ENCODE results near the gene PHLPP2.

The PHLPP2 gene

DNA sequence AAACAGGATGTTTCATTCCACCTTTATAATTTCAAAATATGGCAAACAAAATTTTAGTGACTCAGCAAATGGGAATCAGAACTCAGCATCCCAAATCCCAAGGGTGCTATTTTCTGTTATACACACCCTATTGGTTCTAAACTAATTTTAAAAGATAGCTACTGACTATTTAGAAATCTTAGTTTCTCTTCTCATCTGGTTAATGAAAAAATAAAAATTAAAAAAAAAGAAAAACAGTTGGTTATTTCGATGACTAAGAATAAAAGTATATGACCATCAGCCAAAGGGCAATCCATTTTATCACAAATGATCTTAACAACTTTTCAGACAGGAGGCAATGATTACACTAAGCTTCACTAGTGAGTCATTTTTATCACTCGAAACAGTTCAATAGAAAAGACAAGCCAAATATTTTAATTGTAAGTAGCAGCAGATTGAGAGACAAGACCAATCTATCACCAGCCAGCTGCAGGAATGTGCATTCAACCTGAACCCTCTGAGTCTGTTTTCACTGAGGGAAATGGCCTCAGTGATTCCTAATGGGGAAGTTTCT, 15.2 kb downstream of the PHLPP2 start:
- Histone ChIP-seq H3K79me2 (ENCODE audit: insufficient read depth, low read length) (no peaks in the 10 kb centered on the region), H3K9ac (ENCODE audit: low read depth, low read length) (no peak overlapping the region), H2AFZ (ENCODE audit: low read depth, low read length) (no peak overlapping the region), H4K20me1 (ENCODE audit: insufficient read depth, low read length) (no peaks in the 10 kb centered on the region), H3K27me3 (ENCODE audit: insufficient read depth, low read length, poor library complexity) (no peaks in the 10 kb centered on the region), H3K4me2 (ENCODE audit: insufficient read depth, low read length) (no peak overlapping the region), H3K27ac (ENCODE audit: low read length) (no peak overlapping the region), H3K9me3 (ENCODE audit: insufficient read depth, low read length, severe bottlenecking) (no peaks in the 10 kb centered on the region), H3K4me3 (ENCODE audit: low read depth in 1 of 2, low read length in 2 of 2) (no peak overlapping the region), H3K4me1 (ENCODE audit: insufficient read depth, low read length) (no peaks in the 10 kb centered on the region), H3K36me3 (ENCODE audit: insufficient read depth, low read length) (no peaks in the 10 kb centered on the region; the same call in 1 of the 2 replicates)
- ATAC-seq (ENCODE audit: insufficient read depth, low read depth) (no peak), DNase-seq (no peak)
- TF ChIP-seq EZH2 (IDR thresholded peaks at IDR 0.05; ENCODE audit: borderline replicate concordance, low read depth, low read length, severe bottlenecking): no peak
- TF ChIP-seq, protein P1, sequence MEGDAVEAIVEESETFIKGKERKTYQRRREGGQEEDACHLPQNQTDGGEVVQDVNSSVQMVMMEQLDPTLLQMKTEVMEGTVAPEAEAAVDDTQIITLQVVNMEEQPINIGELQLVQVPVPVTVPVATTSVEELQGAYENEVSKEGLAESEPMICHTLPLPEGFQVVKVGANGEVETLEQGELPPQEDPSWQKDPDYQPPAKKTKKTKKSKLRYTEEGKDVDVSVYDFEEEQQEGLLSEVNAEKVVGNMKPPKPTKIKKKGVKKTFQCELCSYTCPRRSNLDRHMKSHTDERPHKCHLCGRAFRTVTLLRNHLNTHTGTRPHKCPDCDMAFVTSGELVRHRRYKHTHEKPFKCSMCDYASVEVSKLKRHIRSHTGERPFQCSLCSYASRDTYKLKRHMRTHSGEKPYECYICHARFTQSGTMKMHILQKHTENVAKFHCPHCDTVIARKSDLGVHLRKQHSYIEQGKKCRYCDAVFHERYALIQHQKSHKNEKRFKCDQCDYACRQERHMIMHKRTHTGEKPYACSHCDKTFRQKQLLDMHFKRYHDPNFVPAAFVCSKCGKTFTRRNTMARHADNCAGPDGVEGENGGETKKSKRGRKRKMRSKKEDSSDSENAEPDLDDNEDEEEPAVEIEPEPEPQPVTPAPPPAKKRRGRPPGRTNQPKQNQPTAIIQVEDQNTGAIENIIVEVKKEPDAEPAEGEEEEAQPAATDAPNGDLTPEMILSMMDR (IDR thresholded peaks at IDR 0.05; ENCODE audit: borderline replicate concordance, extremely low read depth, low read length, poor library complexity, severe bottlenecking): no peak

DNA sequence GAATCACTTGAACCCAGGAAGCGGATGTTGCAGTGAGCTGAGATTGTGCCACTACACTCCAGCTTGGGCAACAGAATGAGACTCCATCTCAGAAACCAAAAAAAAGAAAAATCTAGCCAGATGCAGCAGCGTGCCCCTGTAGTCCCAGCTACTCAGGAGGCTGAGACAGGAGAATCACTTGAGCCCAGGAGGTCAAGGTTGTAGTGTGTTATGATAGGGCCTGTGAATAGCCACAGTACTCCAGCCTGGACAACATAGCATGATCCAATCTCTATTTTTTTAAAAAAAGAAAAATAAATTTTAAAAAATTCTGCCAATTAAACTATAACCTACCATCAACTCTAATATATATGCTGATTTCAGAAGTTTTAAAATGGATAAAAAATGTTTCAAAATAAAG, 15.8 kb downstream of the PHLPP2 start:
- no peak overlapping the region for H2AFZ ChIP-seq (ENCODE audit: low read depth, low read length)
- no peaks in the 10 kb centered on the region for H3K79me2 ChIP-seq (ENCODE audit: insufficient read depth, low read length)
- no peak overlapping the region for H3K27ac ChIP-seq (ENCODE audit: low read length)
- no peak for ATAC-seq (ENCODE audit: insufficient read depth, low read depth)
- H3K4me3 ChIP-seq (ENCODE audit: low read depth in 1 of 2, low read length in 2 of 2): no peak overlapping the region
- H3K36me3 ChIP-seq (ENCODE audit: insufficient read depth, low read length): no peaks in the 10 kb centered on the region
- H4K20me1 ChIP-seq (ENCODE audit: insufficient read depth, low read length): no peaks in the 10 kb centered on the region
- no peak for DNase-seq
- H3K4me2 ChIP-seq (ENCODE audit: insufficient read depth, low read length): no peak overlapping the region
- no peaks in the 10 kb centered on the region for H3K9me3 ChIP-seq (ENCODE audit: insufficient read depth, low read length, severe bottlenecking)
- no peaks in the 10 kb centered on the region for H3K27me3 ChIP-seq (ENCODE audit: insufficient read depth, low read length, poor library complexity)
- H3K4me1 ChIP-seq (ENCODE audit: insufficient read depth, low read length): no peaks in the 10 kb centered on the region
- no peak for TF ChIP-seq EZH2 (IDR thresholded peaks at IDR 0.05; ENCODE audit: borderline replicate concordance, low read depth, low read length, severe bottlenecking)
- TF ChIP-seq, protein P1 (IDR thresholded peaks at IDR 0.05; ENCODE audit: borderline replicate concordance, extremely low read depth, low read length, poor library complexity, severe bottlenecking): no peak
- H3K9ac ChIP-seq (ENCODE audit: low read depth, low read length): no peak overlapping the region

DNA sequence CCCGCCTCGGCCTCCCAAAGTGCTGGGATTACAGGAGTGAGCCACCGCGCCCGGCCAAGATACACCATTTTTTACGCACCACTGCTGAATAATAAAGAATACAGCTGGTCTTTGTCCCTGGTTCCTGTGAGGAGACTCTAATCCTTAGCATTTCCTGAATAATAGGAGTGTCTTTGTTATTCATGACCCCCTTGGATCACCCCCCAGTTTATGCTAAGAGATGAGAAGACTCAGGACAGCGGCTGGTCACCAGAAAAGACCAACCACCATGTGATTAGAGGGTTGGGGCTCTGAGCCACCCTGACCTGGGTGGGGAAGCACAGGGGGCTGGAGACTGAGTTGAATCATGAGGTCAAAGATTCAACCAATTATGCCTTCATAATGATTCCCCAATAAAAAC, 17.3 kb downstream of the PHLPP2 start:
- Histone ChIP-seq H4K20me1 (ENCODE audit: insufficient read depth, low read length) (no peaks in the 10 kb centered on the region), H3K36me3 (ENCODE audit: insufficient read depth, low read length) (no peaks in the 10 kb centered on the region), H3K27me3 (ENCODE audit: insufficient read depth, low read length, poor library complexity) (no peaks in the 10 kb centered on the region), H3K4me1 (ENCODE audit: insufficient read depth, low read length) (no peaks in the 10 kb centered on the region), H2AFZ (ENCODE audit: low read depth, low read length) (no peak overlapping the region), H3K79me2 (ENCODE audit: insufficient read depth, low read length) (no peaks in the 10 kb centered on the region), H3K9ac (ENCODE audit: low read depth, low read length) (no peak overlapping the region), H3K4me2 (ENCODE audit: insufficient read depth, low read length) (no peak overlapping the region), H3K27ac (ENCODE audit: low read length) (no peak overlapping the region), H3K4me3 (ENCODE audit: low read depth in 1 of 2, low read length in 2 of 2) (no peak overlapping the region), H3K9me3 (ENCODE audit: insufficient read depth, low read length, severe bottlenecking) (no peaks in the 10 kb centered on the region)
- TF ChIP-seq, protein P1 (IDR thresholded peaks at IDR 0.05; ENCODE audit: borderline replicate concordance, extremely low read depth, low read length, poor library complexity, severe bottlenecking): no peak
- no peak for TF ChIP-seq EZH2 (IDR thresholded peaks at IDR 0.05; ENCODE audit: borderline replicate concordance, low read depth, low read length, severe bottlenecking)
- DNase-seq: no peak
- ATAC-seq (ENCODE audit: insufficient read depth, low read depth): no peak

DNA sequence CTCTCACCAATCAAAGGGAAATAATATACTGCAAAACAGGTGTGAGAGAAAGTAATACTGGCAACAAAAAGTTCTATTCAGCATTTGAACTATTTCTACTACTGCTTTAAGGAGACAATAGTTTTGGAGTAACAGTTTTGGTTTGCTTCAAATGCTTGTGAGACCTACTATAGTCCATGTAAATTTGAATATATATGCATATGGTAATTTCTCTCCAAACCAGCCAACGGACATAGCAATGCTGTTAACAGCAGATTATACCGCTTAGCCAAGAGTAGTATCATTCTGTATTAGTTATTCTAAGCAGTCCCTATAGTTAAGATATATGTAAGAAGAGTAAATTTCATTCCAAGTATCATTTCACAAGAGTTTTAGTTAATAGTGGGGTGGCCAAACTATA, 18.5 kb downstream of the PHLPP2 start:
- Histone ChIP-seq H3K4me3 (ENCODE audit: low read depth in 1 of 2, low read length in 2 of 2) (no peak overlapping the region), H3K79me2 (ENCODE audit: insufficient read depth, low read length) (no peaks in the 10 kb centered on the region), H3K9ac (ENCODE audit: low read depth, low read length) (no peak overlapping the region), H3K4me2 (ENCODE audit: insufficient read depth, low read length) (no peak overlapping the region), H2AFZ (ENCODE audit: low read depth, low read length) (no peak overlapping the region), H3K27ac (ENCODE audit: low read length) (no peak overlapping the region), H4K20me1 (ENCODE audit: insufficient read depth, low read length) (no peaks in the 10 kb centered on the region), H3K27me3 (ENCODE audit: insufficient read depth, low read length, poor library complexity) (no peaks in the 10 kb centered on the region), H3K36me3 (ENCODE audit: insufficient read depth, low read length) (no peaks in the 10 kb centered on the region), H3K9me3 (ENCODE audit: insufficient read depth, low read length, severe bottlenecking) (no peaks in the 10 kb centered on the region), H3K4me1 (ENCODE audit: insufficient read depth, low read length) (no peaks in the 10 kb centered on the region)
- TF ChIP-seq, protein P1 (IDR thresholded peaks at IDR 0.05; ENCODE audit: borderline replicate concordance, extremely low read depth, low read length, poor library complexity, severe bottlenecking): no peak
- no peak for TF ChIP-seq EZH2 (IDR thresholded peaks at IDR 0.05; ENCODE audit: borderline replicate concordance, low read depth, low read length, severe bottlenecking)
- DNase-seq (no peak), ATAC-seq (ENCODE audit: insufficient read depth, low read depth) (no peak)

Measured in DND-41 (cell line).